HepG2 (cell line): ENCODE data around the gene KIAA0408. TPM values are rescaled to one million over a fixed set of nuclear protein-coding genes. Genes with fewer than 3 reads are reported as not detected.

ENCODE experiments used
- ATAC-seq: fragments of 200-7000 bp; cut with Tn5 transposase; 3 replicates; pipeline ENCODE4 v1.9.1; 2020; ENCODE audit warnings: mild to moderate bottlenecking, moderate library complexity
- BruUV-seq: library from RNA; stranded (reverse); fragments of 400-500 nt; replicated peaks from 2 replicates; lab custom pipeline; 2021; lab: Mats Ljungman, UMichigan
- CTCF ChIA-PET: fragments of 300-600 bp; formaldehyde crosslinking; extraction: SDS; loops from one replicate; lab custom pipeline; 2021; ENCODE audit warnings: low total read pairs, inconsistent platforms, low intra/inter-chr PET ratio; lab: Yijun Ruan, JAX
- POLR2A ChIA-PET: fragments of 350-600 bp; sonication (Branson Sonifier 250); formaldehyde crosslinking; loops from one replicate; lab custom pipeline; 2020; ENCODE audit warnings: antibody characterized with exemption, inconsistent platforms; lab: Yijun Ruan, JAX
- DNase-seq: peaks from one replicate; pipeline ENCODE4 v3.0.0-alpha.2; 2015; ENCODE audit warnings: low spot score
- FAIRE-seq: peaks from 3 replicates; lab custom pipeline; 2011; peaks lifted over from hg19 to GRCh38; lab: Jason Lieb, UNC
- H2AFZ ChIP-seq: one replicate; pipeline ENCODE4 v1.6.1; 2011; ENCODE audit warnings: low read length, inconsistent platforms
- H3K27ac ChIP-seq: fragments of 300-600 bp; 3 replicates; pipeline ENCODE4 v1.8.0; 2011; ENCODE audit warnings: mixed run types, mild to moderate bottlenecking, mixed read lengths, low read length, inconsistent platforms; ENCODE audit not compliant: insufficient read depth; ENCODE audit errors: extremely low read length
- H3K27me3 ChIP-seq, 2 experiments: fragments of 200-600 bp in 1 of 2; 2 replicates in 1 of 2; 3 replicates in 1 of 2; pipeline versions ENCODE4 v1.6.0 to v1.8.0; 2011; ENCODE audit warnings: low read length in 2 of 2, mild to moderate bottlenecking in 2 of 2, moderate library complexity in 2 of 2, inconsistent platforms in 1 of 2; ENCODE audit not compliant: insufficient read depth in 2 of 2, control insufficient read depth in 1 of 2
- H3K36me3 ChIP-seq, 2 experiments: fragments of 200-600 bp in 1 of 2; replicated peaks in 1 of 2; 2 replicates in 1 of 2; 3 replicates in 1 of 2; pipeline versions ENCODE4 v1.5.1 to v1.8.0; 2011; ENCODE audit warnings: low read length in 2 of 2, inconsistent platforms in 1 of 2; ENCODE audit not compliant: insufficient read depth in 2 of 2, control insufficient read depth in 1 of 2
- H3K4me1 ChIP-seq: 2 replicates; pipeline ENCODE4 v1.5.1; 2012; ENCODE audit warnings: low read length, inconsistent platforms; ENCODE audit not compliant: insufficient read depth
- H3K4me2 ChIP-seq: 2 replicates; pipeline ENCODE4 v1.6.0; 2011; ENCODE audit warnings: low read depth, low read length, inconsistent platforms
- H3K4me3 ChIP-seq, 3 experiments: fragments of 200-600 bp in 1 of 3; sonication (generic), shearing (Covaris generic) in 1 of 3; replicated peaks in 1 of 3; 2 replicates each; pipeline ENCODE4 v1.5.1; 2011 to 2016; ENCODE audit warnings: low read length in 3 of 3, inconsistent platforms in 2 of 3, low read depth in 2 of 3, mild to moderate bottlenecking in 2 of 3, control low read depth in 1 of 3, mixed read lengths in 1 of 3; ENCODE audit not compliant: insufficient read depth in 1 of 3
- H3K79me2 ChIP-seq: one replicate; pipeline ENCODE4 v1.6.1; 2011; ENCODE audit warnings: low read length, inconsistent platforms; ENCODE audit not compliant: insufficient read depth
- H3K9ac ChIP-seq: 2 replicates; pipeline ENCODE4 v1.6.0; 2011; ENCODE audit warnings: mild to moderate bottlenecking, low read depth, low read length, inconsistent platforms; ENCODE audit not compliant: insufficient read depth
- H3K9me3 ChIP-seq: 2 replicates; pipeline ENCODE4 v1.5.1; 2012; ENCODE audit warnings: mild to moderate bottlenecking, low read length
- H4K20me1 ChIP-seq: 2 replicates; pipeline ENCODE4 v1.6.0; 2011; ENCODE audit warnings: inconsistent platforms, mild to moderate bottlenecking, low read length, moderate library complexity; ENCODE audit not compliant: insufficient read depth
- DMTF1 ChIP-seq: sonication (generic); formaldehyde crosslinking; IDR thresholded peaks from 2 replicates; pipeline ENCODE4 v1.4.0; 2020; ENCODE audit warnings: mild to moderate bottlenecking, missing genetic modification reagents
- ETS1 ChIP-seq: sonication (generic); formaldehyde crosslinking; IDR thresholded peaks from 2 replicates; pipeline ENCODE4 v1.4.0; 2020; ENCODE audit warnings: missing genetic modification reagents
- MAFG ChIP-seq: sonication (generic); formaldehyde crosslinking; IDR thresholded peaks from 2 replicates; pipeline ENCODE4 v1.5.1; 2020; ENCODE audit warnings: mild to moderate bottlenecking, missing genetic modification reagents
- NRL ChIP-seq: sonication (generic); formaldehyde crosslinking; IDR thresholded peaks from 2 replicates; pipeline ENCODE4 v1.5.0; 2020; ENCODE audit warnings: missing genetic modification reagents, mild to moderate bottlenecking, moderate library complexity, borderline replicate concordance
- REPIN1 ChIP-seq: sonication (generic); formaldehyde crosslinking; IDR thresholded peaks from 2 replicates; pipeline ENCODE4 v1.8.0; 2022; ENCODE audit warnings: missing genetic modification reagents, low read depth, mild to moderate bottlenecking, borderline replicate concordance
- SRSF1 ChIP-seq: fragments of 200-400 bp; formaldehyde crosslinking; optimal IDR thresholded peaks from 2 replicates; pipeline ENCODE3; 2017; ENCODE audit warnings: mild to moderate bottlenecking, low read depth, low read length, moderate library complexity
- TEF ChIP-seq: sonication (generic); formaldehyde crosslinking; IDR thresholded peaks from 2 replicates; pipeline ENCODE4 v1.5.0; 2020; ENCODE audit warnings: missing genetic modification reagents
- ZFP1 ChIP-seq: IDR thresholded peaks from 2 replicates; pipeline ENCODE4 v1.6.1; 2016
- ZNF180 ChIP-seq: sonication (generic); formaldehyde crosslinking; IDR thresholded peaks from 2 replicates; pipeline ENCODE4 v1.4.0; 2020; ENCODE audit warnings: low read depth, missing genetic modification reagents, borderline replicate concordance
- ZNF775 ChIP-seq: sonication (generic); formaldehyde crosslinking; IDR thresholded peaks from 2 replicates; pipeline ENCODE4 v1.4.0; 2020; ENCODE audit warnings: missing genetic modification reagents, mild to moderate bottlenecking, moderate library complexity, borderline replicate concordance
- in situ Hi-C: cut with HindIII; loops from 2 replicates; pipeline ENCODE4 v1.10.0; 2017; ENCODE audit warnings: low pct_unique_long_range_greater_than_20kb; ENCODE audit not compliant: extremely low pct_ligation_motif_present
- intact Hi-C: fragments of 100-400 bp; cut with micrococcal nuclease; formaldehyde crosslinking; loops from one replicate; pipeline ENCODE4 v1.10.0; 2022; ENCODE audit not compliant: unreplicated experiment
- polyA plus RNA-seq, 8 experiments: library from polyadenylated mRNA; depleted of rRNA in 3 of 8; stranded (reverse) in 7 of 8; unstranded in 1 of 8; fragments of >200 nt; fragmentation: Illumina TruSeq in 4 of 8; extraction: Trizol in 4 of 8; gene quantifications; 2 replicates each; pipeline versions ENCODE4 v1.2.1 to v1.2.3, GENCODE V29; 2011 to 2016; ENCODE audit warnings: low read depth in 4 of 8, missing spikeins in 1 of 8, mixed read lengths in 1 of 8; ENCODE audit not compliant: insufficient read depth in 1 of 8
- total RNA-seq, 5 experiments: library from RNA; depleted of rRNA; stranded (reverse); fragments of >200 nt; fragmentation: Illumina TruSeq; extraction: Trizol; gene quantifications; 2 replicates each; pipeline ENCODE4 v1.2.3, GENCODE V29; 2016; ENCODE audit warnings: low read depth in 1 of 5
- TF ChIP-seq, protein P1 (sequence below): sonication (generic); formaldehyde crosslinking; IDR thresholded peaks from 2 replicates; pipeline ENCODE4 v1.4.0; 2020; ENCODE audit warnings: mild to moderate bottlenecking, low read depth, missing genetic modification reagents
- TF ChIP-seq, protein P2 (sequence below): sonication (generic); formaldehyde crosslinking; IDR thresholded peaks from 2 replicates; pipeline ENCODE4 v1.4.0; 2020; ENCODE audit warnings: missing genetic modification reagents

Gene KIAA0408
- total and polyA plus RNA-seq, 2 of the 13 experiments (the other 11 are each of a cell fraction or from before 2014, with no cell fraction given), result not detected

DNA sequence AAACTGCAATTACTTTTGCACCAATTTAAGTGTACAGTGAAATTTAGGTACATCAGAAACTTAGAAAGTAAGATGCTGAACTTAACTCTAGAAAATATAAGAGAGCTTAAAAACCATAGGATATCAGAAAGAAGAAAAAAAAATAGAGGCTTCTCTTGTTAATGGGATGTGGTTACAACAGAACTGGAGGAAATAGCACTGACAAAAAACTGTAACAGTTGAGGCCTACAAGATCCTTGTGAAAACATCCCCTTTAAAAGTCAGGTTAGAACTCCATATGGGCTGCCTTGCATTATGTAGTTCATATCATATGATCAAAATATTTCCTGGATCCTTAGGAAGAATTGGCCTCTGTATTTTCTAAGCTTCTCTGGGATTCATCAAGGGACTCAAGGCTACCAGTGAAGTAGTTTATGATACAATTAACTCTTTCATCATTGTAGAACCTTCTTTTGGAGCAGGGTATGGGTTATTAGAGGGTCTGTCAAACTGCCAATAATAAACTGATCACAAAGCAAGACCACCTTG, 35.1 kb upstream of the KIAA0408 start:
- no peak for ATAC-seq
- DNase-seq, result no peak
- no peaks in the 10 kb centered on the region for H3K27me3 ChIP-seq
- no peak overlapping the region for H2AFZ ChIP-seq
- intact Hi-C loops, result no loop called here
- H4K20me1 ChIP-seq, result no peaks in the 10 kb centered on the region
- CTCF ChIA-PET, result no interaction called here
- no TSS peak for BruUV-seq
- FAIRE-seq, result no peak
- H3K79me2 ChIP-seq, result no peaks in the 10 kb centered on the region
- H3K27ac ChIP-seq, result no peak overlapping the region
- no peaks in the 10 kb centered on the region for H3K9me3 ChIP-seq
- H3K4me1 ChIP-seq, result no peaks in the 10 kb centered on the region
- H3K36me3 ChIP-seq, result no peaks in the 10 kb centered on the region
- POLR2A ChIA-PET, result no interaction called here
- H3K9ac ChIP-seq, result no peak overlapping the region
- in situ Hi-C loops, result no loop called here
- no peak overlapping the region for H3K4me3 ChIP-seq
- no peak overlapping the region for H3K4me2 ChIP-seq
- no peak for TF ChIP-seq ZNF775 (CRISPR knock-in tag)
- TF ChIP-seq, protein P1, sequence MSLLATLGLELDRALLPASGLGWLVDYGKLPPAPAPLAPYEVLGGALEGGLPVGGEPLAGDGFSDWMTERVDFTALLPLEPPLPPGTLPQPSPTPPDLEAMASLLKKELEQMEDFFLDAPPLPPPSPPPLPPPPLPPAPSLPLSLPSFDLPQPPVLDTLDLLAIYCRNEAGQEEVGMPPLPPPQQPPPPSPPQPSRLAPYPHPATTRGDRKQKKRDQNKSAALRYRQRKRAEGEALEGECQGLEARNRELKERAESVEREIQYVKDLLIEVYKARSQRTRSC, result no peak
- no peak for TF ChIP-seq DMTF1 (CRISPR knock-in tag)
- TF ChIP-seq MAFG, result no peak
- TF ChIP-seq, protein P2, sequence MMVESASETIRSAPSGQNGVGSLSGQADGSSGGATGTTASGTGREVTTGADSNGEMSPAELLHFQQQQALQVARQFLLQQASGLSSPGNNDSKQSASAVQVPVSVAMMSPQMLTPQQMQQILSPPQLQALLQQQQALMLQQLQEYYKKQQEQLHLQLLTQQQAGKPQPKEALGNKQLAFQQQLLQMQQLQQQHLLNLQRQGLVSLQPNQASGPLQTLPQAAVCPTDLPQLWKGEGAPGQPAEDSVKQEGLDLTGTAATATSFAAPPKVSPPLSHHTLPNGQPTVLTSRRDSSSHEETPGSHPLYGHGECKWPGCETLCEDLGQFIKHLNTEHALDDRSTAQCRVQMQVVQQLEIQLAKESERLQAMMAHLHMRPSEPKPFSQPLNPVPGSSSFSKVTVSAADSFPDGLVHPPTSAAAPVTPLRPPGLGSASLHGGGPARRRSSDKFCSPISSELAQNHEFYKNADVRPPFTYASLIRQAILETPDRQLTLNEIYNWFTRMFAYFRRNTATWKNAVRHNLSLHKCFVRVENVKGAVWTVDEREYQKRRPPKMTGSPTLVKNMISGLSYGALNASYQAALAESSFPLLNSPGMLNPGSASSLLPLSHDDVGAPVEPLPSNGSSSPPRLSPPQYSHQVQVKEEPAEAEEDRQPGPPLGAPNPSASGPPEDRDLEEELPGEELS (CRISPR knock-in tag), result no peak
- no peak for TF ChIP-seq SRSF1
- no peak for TF ChIP-seq NRL
- no peak for TF ChIP-seq ZNF180 (CRISPR knock-in tag)
- no peak for TF ChIP-seq ETS1 (CRISPR knock-in tag)
- TF ChIP-seq ZFP1 (CRISPR knock-in tag), result no peak
- TF ChIP-seq TEF (CRISPR knock-in tag), result no peak
- TF ChIP-seq REPIN1, result no peak
